Measurements from ENCODE around the gene EFCAB6.

The EFCAB6 gene

DNA sequence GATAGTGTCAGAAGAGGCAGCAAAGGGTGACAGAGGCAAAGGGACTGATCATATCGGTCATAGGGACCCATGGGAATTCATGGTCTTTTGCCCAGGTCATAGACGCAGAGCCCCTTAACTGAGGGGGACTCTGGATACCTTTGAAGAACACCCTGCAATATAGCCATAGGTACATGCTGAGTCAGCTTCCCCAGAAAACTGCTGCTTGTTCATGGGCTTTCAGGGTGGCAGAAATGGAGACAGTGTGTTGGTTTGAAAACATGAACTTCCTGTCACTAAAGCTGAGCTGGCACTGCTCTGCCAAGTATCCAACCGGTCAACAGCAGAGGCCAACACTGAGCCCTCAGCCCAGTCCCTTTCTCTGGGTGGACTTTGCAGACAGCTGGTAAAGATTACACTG is 114.2 kb downstream of the EFCAB6 start:
- no peak for DNase-seq (ENCODE audit: low read depth)
- no peak overlapping the region for H3K4me3 ChIP-seq (ENCODE audit: low read length)
- TF ChIP-seq, protein P1, sequence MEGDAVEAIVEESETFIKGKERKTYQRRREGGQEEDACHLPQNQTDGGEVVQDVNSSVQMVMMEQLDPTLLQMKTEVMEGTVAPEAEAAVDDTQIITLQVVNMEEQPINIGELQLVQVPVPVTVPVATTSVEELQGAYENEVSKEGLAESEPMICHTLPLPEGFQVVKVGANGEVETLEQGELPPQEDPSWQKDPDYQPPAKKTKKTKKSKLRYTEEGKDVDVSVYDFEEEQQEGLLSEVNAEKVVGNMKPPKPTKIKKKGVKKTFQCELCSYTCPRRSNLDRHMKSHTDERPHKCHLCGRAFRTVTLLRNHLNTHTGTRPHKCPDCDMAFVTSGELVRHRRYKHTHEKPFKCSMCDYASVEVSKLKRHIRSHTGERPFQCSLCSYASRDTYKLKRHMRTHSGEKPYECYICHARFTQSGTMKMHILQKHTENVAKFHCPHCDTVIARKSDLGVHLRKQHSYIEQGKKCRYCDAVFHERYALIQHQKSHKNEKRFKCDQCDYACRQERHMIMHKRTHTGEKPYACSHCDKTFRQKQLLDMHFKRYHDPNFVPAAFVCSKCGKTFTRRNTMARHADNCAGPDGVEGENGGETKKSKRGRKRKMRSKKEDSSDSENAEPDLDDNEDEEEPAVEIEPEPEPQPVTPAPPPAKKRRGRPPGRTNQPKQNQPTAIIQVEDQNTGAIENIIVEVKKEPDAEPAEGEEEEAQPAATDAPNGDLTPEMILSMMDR (conservative IDR thresholded peaks at IDR 0.05; ENCODE audit: low read depth, low read length): no peak

DNA sequence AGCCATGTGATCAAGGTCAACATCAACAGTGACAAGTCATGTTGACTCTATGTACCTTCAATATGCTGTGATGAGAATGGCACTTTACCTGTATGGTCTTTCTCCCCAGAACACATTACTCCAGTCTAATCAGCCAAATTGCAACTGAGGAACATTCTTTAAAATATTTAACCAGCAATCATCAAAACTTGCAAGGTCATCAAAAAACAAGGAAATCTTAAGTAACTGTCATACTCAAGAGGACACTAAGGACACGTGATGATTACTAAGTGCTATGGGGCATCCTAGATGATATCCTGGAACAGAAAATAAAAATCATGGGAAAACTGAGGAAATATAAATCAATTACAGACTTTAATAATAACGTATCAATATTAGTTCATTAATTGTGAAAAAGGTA is 118.9 kb downstream of the EFCAB6 start:
- TF ChIP-seq, protein P1 (conservative IDR thresholded peaks at IDR 0.05; ENCODE audit: low read depth, low read length): no peak
- no peak for DNase-seq (ENCODE audit: low read depth)
- H3K4me3 ChIP-seq (ENCODE audit: low read length): no peak overlapping the region

DNA sequence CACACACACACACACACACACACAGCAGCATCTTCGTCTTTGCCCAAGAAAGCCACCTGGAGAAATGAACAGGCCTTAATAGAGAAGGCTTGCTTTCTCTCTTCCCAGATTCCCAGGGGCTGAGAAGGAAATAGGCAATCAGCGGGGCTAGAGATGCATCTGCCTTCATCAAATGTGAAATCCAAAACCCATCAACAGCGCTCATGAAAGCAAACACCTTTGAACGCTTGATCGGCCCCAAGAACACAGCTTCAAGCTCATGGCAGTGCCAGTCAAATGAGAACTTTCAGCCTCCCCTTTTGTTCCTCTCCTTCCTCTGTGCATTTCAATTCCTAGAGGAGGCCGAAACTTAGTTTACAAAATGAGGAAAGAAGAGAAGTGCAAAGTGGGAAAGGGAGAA is 122.7 kb downstream of the EFCAB6 start:
- H3K4me3 ChIP-seq (ENCODE audit: low read length): no peak overlapping the region
- TF ChIP-seq, protein P1 (conservative IDR thresholded peaks at IDR 0.05; ENCODE audit: low read depth, low read length): no peak
- DNase-seq (ENCODE audit: low read depth): no peak

DNA sequence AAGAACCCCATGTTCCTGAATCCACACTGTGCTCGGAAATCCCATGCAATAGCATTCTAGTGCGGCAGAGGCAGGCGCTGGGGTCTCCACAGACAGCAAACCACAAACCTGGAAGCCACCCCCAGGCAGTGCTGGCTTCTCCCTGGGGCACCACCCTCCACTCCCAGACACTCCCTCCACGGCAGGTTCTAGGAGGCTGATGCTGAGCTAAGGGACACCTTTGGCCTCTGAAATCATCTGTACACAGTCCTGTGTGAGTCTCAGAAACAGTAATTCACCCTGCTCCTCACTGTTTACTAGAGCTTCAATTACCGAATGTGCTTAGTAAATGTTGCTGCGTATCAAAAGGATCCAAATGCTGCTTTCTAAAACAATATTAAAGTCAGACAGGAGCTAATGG is 129.3 kb downstream of the EFCAB6 start:
- DNase-seq (ENCODE audit: low read depth): no peak
- H3K4me3 ChIP-seq (ENCODE audit: low read length): no peak overlapping the region
- TF ChIP-seq, protein P1 (conservative IDR thresholded peaks at IDR 0.05; ENCODE audit: low read depth, low read length): no peak

DNA sequence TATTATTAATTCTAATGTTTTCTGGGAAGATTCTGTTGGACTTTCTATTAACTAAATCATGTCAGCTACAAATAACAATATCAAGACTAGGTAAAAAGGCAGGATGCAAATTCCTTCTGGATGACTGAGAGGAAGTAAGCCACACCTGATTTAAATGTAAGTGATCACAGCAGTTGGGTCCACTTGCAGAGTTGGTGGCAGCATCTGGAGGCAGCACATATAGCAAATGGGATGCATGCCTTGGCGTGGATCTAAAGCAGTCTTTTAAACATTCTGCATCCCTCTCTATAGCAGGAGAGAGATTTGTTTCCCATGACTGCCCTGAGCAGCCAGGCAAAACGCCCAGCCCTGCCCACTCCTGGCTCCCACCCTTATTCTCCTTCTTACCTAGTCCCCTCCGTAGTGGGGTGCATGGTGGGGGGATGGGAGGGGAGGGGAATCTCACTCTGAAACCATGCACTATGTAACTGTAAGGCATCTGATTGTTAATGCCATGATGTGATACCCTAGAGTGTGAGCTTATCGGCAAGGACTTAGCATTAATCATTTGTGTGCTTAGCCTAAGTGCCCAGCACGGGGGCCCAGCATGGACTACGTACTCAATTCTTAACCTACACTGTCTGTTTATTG is 130.3 kb downstream of the EFCAB6 start:
- TF ChIP-seq, protein P1 (conservative IDR thresholded peaks at IDR 0.05; ENCODE audit: low read depth, low read length): no peak
- no peak overlapping the region for H3K4me3 ChIP-seq (ENCODE audit: low read length)
- DNase-seq (ENCODE audit: low read depth): no peak

DNA sequence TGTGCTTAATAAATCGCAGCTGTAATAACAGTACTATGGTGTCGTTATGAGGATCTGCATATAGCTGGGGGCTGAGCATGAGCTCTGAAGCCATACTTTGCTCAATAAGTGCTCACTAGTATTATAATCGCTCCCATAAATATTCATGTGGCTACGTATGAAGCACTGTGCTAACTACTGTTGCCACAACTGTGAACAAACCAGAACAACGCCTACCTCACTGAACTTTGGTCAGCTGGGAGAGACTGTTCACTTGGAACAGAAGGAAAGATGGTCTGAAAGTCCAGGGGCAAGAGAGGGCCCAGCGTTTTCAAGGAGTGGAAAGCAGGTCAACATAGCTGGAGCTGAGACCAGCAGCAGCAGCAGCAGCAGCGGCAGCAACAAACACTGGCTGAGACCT is 141.6 kb downstream of the EFCAB6 start:
- DNase-seq (ENCODE audit: low read depth): no peak
- no peak overlapping the region for H3K4me3 ChIP-seq (ENCODE audit: low read length)
- TF ChIP-seq, protein P1 (conservative IDR thresholded peaks at IDR 0.05; ENCODE audit: low read depth, low read length): no peak

DNA sequence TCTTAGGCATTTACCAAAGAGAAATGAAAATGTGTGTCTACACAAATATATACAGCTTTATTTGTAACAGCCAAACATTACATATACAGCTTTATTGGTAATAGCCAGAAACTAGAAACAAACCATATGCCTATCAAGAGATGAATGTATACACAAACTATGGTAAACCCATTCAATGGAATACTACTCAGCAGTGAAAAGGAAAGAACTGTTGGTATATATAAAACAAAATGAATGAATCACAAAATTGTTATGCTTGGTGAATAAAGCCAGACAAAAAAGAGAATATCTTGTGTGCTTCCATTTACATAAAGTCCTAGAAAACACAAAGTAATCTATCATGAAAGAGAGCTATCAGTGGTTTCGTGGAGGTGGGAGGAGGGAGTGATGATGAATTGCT is 142.9 kb downstream of the EFCAB6 start:
- H3K4me3 ChIP-seq (ENCODE audit: low read length): no peak overlapping the region
- DNase-seq (ENCODE audit: low read depth): no peak
- TF ChIP-seq, protein P1 (conservative IDR thresholded peaks at IDR 0.05; ENCODE audit: low read depth, low read length): no peak

Data from retinal pigment epithelial cell (primary cell).